DND-41 (cell line): Measurements from ENCODE around the gene UFC1.

Experiments used
- CTCF ChIP-seq: IDR thresholded peaks from 2 replicates; pipeline ENCODE4 v1.5.1; 2012; ENCODE audit warnings: borderline replicate concordance, low read length, moderate library complexity, mild to moderate bottlenecking; ENCODE audit not compliant: poor library complexity, severe bottlenecking; ENCODE audit errors: extremely low read depth
- EZH2 ChIP-seq: IDR thresholded peaks from 3 replicates; pipeline ENCODE4 v1.6.1; 2012; ENCODE audit warnings: borderline replicate concordance, low read depth, mild to moderate bottlenecking, moderate library complexity, low read length, inconsistent platforms; ENCODE audit not compliant: severe bottlenecking

DNA sequence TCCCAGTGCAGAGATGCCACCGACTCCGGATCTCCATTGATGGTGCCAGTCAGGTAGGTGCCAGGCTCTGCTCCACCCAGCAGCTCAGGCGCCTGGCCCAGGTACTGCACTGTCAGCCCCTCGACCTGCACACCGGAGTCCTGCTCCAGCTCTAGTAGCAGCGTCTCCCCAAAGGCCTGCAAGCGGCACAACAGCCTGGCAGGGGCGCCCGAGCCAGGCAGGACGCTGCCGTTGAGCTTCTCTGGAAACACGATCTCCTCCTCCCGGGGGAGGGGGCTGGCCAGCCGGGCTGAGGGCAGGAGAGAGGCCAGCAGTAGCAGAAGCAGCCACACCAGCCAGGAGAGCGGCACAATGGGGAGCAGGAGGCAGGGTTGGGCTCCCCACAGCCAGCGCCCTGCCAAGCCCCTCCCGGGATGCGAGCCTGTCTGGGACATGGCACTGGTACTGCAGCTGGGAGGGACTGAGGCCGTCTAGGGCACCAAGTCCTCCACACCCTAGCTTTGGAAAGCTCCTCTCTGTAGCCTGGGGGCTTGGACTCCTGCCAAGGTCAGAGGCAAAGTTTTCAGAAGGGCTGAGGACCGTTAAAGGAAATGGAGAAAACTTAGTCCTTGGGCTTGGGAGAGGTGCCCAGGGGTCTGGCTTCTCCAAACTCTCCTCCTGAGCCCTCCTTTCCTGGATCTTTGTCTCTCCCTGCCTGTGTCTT, 44.6 kb downstream of the UFC1 start:
- TF ChIP-seq CTCF = no peak
- TF ChIP-seq EZH2 = no peak
